GM18909 (cell line): ENCODE data around the gene DCBLD2.

Source experiments
- ATAC-seq: cut with Tn5 transposase; IDR thresholded peaks from one replicate; pipeline ENCODE4 v1.9.1; 2021; ENCODE audit warnings: mild to moderate bottlenecking; ENCODE audit not compliant: unreplicated experiment, poor library complexity

The DCBLD2 gene

DNA sequence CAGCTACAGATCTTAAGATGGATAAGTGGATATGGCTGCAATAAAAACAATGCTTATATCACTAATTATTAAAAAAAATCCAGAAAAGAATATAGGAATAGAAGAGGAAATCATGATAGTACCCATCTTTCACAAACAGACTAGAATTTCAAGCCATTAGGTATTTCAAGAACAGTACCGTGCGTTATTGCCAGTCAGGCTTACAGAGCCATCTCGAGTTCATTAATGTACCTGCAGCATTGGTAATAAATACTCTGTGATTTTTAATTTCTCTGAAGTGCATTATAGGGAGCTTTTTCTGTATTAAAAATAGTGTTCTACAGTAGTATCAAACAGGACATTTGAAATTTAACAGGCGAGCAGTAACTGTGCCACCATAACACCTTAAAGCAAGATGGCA is 102.7 kb downstream of the DCBLD2 start:
- ATAC-seq = no peak

DNA sequence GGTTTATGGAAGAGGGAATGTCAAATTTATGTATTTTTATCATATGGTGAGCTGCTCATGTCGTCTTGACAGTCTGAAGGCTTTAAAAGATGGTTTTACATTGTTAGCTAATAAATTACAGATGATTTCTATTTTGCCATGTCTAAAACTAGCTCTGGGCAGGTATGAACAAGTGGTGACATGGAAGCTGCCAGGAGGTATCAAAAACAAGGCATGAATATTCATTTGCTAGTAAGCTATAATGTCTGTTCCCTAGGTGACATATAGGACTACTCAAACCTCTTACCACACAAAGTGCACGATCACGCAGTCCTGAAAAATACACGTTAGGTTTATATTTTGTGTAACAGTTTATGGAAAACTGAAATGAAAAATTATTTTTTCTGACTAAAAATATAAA is 103.6 kb downstream of the DCBLD2 start:
- no peak for ATAC-seq

DNA sequence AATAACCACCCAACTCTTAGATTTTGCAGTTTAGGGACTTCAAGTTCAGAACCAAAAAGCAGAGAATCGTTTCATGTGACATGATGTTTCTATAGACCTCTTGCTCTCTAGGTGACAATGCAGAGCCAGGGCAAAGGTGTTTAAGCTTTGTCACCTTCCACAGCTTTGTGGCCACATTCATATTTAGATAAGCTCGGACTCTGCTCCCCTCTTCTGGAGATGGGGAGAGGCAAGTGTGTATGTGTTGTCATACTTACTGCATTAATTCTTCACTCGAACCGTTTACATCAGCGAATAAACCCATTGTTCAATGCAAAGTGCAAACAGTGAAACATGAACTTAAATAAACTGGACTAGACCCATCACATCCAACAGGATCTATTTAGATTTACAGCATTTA is 105.2 kb downstream of the DCBLD2 start:
- ATAC-seq = no peak

DNA sequence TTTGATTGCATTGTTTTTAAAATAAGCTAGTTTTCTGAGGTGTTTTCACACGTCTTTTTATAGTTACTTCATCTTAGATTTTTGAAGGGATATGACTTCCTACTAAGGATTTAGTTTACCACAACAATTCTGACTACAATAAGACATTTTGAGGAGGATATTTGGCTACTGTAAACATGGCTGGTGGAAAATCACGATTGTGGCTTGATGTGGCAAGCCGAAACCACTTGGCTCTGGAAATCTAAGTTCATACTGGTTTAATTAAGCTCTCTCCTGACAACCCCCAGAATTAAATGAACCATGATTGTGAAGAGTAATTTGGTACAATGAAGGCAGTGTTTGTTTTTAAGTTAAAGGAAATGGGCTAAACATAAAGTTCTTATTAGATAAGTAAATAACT is 107.5 kb downstream of the DCBLD2 start:
- ATAC-seq = no peak

DNA sequence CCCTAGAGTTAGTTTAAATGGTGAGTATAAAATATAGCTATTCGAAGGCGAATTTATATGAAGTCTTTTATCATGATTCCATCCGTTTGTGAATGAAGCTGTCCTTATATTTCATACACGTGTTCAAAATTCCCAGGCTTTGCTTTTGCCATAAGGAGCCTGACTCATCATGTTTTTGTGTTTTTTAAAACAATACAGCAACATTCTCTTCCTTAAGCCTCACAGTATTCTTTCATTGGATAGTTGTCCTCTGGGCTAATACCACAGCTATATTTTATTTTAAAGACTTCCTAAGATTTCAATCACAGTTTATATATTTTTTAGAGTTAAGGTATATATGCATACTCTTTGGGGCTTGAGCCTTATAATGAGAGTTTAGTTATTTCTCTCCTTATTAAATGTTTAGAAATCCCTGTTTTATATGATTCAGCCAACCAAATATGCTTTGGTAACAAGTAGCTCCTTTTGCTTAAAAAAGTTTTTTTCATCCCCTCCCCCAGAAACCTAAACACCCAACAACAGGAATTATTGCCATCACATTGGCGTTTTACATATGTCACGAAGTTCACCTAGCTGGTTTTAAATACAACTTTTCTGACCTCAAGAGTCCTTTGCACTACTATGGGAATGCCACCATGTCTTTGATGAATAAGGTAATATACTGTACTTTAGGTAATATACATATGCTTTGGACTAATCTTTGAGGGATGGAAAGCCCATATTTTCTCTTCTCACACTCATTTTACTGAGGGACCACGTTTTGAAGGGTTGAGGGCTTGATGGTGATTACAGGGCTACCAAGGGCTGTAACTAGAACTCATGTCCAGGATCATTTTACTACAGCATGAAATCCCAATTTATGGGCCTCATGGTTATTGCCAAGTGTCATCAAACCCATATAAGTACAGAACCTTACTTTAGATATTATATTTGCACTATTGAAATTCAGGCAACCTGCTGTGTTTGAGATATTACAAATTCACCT is 109.9 kb downstream of the DCBLD2 start:
- ATAC-seq = no peak

DNA sequence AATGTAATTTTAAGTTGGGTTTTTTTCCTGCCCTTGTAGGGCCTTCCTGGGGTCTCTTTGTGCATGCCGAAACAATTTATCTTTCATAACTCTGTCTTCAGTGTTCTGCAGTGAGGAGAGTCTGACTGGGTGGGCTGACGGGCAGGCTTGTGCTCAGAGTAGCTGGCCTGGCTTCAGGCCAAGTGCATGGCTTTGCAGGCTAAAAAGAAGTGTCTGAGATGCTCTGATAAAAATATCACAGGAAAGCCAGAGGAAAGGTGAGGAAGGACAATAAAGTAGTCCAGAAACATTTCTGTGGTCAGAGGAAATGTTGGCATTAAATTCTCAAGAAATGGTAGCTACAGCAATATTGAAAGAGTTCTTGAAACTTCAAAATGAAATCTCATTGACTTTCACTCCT is 112.8 kb downstream of the DCBLD2 start:
- ATAC-seq = no peak

DNA sequence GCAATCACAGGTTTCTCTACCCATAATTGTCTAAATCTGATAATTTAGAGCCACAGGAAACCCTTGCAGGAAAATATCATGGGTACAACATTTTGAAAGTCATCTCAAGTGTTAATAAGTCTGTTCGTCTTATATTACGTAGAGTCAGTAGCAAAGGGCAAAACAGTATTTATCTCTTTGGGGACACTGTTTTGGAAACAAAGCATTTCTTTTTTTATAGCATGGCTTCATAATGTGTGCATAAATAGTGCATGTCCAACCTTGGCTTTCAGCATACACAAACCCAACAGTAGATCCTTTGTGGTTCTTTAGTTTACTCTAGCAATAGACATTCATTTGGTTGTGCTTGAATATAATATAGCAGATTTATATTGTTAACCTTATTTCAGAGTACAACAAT is 114.3 kb downstream of the DCBLD2 start:
- ATAC-seq = no peak

DNA sequence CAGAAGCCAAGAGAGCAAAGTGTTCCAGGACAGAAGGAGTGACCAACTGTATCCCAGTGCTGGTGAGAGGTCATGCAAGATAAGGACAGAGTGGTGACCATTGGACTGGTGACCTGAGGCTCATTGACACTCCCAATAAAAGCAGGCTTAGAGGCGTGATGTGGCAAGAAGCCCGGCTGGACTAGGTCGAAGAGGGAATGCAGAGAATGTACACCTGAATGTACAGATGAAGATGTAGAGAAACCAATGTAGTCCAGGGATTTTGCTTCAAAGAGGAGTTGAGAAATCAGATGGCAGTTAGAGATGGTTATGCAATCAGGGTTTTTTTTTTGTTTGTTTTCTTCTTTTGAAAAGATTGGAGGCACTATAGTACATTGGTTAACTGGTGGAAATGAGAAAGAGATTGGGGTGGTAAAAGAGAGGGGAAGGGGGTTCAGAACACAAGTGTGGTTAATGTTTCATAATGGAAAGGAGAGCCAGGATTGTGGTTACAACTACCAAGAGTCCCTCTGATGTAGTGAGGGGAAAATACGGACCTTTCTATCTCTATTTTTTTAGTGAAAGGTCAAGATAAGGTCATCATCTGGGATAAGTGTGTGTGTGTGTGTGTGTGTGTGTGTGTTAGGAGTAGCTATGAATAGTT is 115.0 kb downstream of the DCBLD2 start:
- ATAC-seq = no peak

DNA sequence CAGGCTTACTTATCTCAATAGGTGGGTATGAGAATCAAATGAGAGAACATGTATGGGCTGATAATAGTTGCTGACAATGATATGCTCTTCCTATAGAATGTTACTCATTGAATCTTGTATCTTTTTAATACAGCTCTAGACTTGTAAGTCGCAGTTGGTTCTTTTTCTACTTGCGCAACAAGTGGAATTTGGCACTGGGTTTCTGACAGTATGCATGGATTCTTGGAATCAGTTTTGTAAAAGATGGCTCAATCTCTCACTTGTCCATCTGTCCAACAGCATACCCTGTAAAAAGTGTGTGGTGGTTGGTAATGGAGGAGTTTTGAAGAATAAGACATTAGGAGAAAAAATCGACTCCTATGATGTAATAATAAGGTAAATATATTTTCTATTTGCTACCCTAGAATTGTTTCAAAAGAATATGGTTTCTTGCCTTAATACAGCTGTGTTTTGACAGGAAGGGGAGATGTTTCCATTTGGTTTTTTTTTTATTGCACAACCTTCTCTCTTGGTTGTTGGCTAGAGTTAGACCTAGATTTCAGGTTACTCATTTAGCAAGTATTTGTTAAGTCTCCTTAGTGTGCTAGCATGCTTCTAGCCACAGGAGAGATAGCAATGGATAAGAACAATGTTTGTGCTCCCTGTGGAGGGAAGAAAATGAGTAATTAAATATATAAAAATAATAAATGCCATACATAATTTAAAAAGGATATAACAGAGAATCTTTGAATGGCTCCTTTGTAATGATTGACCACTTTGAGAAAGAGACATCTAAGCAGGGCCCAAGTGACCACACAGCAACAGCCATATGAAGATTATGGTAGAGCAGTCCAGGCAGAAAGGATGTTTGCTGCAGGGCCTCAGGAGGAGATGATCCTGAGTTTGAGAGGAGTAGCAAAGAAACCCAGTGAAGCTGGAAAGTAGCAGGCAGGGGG is 116.6 kb downstream of the DCBLD2 start:
- ATAC-seq = no peak

DNA sequence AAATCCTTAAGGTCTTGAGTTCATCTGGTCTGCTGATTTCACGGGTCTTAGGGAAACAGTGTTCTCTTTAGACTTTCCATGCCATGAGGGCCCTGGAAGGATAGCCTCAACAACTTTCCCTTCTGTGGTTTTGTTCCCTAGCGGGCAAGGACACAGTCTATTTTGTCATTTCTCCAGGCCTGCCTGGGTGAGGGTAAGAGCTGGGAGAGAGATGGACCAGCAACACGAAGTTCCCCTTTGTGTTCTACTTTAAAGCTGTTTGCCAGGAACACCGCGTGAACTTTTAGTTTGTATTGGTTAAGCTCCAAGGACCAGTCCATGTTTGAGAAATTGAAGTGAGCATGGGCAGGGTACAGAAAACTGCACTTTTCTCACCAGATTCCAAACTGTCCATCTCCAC is 117.5 kb downstream of the DCBLD2 start:
- no peak for ATAC-seq

DNA sequence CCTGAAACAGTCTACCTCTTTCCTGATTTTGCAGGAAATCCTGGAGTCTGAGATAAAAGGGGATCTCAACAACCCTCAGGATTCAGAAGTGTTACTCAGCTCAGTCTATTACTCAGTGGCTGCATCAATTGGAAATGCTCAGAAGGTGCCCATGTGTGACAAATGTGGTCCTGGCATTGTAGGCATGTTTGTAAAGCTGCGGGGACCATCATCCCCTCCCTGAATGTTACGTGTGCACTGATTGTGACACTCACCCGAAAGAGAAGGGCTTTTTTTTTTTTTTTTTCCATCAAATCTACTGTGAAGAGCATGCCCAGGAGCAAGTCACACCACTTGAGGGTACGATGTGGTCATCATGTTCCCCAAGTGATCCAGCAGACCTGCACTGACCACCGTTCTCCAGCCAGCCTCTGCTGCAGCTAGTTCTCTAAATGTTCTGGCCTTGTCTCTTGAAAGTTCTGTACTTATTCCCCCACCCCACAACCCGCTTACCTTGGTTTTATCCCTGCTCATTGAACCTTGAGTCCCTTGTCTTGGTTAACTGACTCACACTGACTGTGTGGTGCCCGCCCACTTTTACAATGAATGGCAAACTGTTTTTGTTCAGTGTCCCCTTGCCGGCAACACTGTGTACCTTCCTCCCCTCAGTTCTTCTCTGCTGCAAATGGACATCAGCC is 118.5 kb downstream of the DCBLD2 start:
- ATAC-seq = no peak

DNA sequence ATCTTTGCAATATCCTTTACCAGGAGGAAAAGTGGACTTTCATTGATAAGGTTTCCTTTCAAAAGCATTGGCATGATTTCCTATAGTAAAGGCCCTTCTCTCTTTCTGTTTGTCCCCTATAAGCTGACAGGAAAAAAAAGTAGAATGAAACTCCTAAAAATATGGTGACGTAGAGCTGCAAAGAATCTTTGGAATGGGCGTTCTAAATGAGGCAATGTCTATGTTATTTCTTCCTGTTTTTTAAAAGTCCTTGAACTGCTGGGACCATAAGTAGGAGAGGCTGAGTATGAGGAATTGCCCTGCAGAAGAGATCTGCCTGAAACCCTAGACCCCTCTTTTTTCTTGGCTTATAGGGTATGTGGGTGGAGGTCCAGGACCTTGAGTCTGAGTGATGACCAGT is 121.2 kb downstream of the DCBLD2 start:
- no peak for ATAC-seq

DNA sequence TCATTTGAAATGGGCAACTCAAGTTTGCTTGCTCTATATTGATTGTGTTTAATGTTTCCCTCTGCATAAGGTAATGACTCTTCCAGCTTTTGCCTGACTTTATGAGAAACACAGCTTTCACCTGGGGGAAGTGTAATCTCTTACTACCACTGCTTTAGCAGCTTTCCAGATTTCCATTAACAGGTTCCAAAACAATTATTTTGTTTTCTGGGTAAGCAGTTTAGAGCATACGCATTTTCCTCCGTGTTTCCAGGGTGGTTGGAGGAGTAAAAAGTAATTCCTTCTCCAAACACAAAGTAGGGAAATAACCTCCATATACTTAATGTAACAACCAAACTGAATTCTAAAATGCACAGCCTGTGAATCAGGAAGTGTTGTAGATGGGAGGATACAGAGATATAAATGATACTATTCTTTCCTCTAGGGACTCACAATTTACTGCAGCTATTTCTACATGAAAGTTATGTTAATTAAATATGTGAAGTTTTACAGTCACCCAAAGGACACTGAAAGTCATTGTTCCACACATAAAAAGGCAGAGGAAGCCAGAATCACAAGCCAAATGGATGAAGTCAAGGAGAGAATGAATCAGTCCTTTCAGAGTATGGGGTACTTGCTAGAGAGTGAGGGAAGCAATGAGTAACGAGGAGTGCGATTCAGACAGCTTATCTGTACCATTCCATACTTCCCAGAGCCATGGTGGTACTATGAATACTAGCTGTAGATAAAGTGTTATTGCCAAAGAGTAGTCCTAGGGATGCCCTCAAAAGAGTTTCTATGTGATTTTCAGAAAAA is 121.8 kb downstream of the DCBLD2 start:
- no peak for ATAC-seq

DNA sequence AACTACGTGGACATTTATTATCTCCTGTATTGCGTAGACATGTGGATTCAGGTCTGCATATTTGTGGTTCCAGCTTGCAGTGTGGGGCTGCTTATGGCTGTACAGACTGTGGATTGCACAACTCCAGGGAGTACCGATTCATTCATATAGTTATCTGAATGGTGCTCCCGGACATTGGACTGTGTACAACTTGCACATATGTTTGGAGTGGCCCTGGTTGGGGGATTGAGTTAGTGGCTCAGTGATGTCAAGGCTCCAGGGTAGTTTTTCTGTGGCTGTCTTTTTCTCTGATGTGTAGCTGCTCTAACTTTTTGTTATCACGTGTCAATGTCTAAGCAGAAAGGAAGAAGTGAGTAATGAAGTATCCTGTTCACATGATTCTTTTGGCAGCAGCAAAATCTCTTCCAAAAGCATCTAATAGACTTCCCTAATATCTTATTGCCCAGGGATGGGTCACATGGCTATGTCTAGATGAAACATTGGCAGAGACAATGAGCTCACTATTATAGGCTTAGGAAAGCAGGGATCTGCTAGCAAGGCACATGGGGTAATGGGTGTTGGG is 122.6 kb downstream of the DCBLD2 start:
- ATAC-seq = no peak

DNA sequence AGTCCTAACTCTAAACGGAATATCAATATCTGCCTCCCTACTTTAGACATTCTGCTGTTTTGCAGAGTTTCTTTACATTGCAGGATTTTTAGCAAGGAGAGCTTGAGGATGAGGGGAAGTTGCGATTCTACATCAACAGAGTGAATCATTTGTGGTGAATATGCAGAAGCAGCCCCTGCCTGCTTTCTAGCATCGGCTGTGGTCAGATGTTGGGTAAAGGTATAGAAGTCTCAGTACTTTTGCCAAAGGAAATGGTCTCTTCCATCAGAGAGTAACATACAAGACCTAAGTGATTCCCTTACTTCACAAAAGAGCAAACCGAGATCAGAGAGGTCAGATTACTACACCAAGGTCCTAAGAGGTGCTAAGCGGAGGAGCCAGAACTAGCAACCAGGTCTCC is 123.1 kb downstream of the DCBLD2 start:
- no peak for ATAC-seq

DNA sequence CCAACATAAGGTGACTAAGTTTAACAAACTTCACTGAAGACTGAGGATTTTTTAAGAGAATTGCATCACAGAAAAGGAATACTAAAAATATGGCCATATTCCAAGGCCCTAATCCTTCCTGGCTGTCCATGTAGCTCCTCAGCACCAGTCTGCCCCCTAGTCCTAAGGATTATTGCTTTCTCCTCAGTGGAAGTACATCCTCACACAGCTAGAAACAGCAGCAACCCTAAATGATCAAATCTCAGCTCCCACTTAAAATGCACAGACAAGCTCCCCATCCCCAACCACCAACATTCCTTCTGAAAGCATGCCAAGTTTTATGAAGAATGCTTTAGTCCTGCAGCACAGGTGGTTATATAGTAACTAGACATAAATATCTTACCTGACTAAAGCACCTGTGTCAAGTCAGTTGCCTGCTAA is 123.7 kb downstream of the DCBLD2 start:
- no peak for ATAC-seq

DNA sequence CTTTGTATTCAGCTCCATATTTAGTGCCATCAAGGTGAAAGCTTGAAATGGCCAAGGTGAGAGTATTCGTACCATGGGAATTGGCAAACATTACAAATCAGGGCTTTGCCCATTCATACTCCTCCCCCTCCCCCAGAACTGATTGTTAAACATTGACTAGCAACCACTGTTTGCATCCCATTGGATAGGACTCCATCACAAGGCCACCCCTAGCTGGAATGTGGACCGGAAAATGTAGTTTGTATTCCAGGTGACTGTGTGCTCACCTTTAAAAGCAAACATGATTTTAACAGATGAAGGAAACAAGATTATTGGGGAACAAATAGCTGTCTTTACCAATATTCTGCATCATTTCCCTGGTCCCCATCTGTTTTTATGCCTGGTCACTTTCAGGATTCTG is 124.2 kb downstream of the DCBLD2 start:
- ATAC-seq = no peak

DNA sequence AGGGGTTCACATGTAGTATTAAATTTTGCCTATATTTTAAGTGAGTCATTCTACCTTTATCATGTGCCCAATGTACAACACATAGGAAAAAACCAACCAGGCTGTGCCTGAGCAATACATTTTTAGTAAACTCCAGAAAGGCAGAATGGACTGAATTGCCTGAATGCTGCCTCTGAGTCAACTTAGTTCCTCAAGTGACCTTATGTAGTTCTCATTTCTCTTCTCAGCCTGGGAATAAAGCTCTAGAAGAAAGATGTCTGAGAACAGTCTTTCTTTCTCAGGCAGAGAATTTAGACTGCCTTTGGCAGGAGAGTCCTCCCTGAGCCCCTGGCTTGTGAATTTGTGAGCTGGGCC is 125.4 kb downstream of the DCBLD2 start:
- ATAC-seq = no peak

DNA sequence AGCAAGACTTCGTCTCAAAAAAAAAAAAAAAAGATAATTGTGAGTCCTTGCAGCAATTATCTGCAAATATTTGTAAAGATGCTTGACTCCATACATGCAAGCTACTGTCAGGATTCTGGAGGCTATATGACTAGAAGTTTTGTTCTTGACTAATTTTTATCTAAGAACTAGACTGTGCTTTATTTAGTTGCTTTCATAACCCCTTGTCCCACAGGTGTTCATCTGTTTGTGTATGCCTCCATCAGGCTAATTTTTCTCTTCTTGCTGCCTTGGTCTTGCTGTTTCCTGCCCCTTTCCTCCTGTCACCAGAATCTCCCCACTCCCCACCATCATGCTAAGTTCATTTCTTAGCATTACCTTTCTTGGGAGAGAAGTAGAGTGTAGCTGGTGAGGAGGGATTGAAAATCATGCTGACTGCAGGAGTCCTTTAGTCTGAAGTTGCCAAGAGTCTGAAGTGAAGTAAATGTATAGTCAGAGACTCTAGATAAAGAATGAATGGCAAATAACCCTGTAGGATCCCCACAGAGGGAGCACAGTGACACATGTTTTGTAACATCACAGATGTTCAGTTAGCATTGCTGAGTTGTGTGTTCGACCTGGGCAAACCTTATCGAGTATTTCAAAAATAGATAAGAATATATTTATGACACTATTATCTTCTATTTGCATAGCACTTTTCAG is 125.9 kb downstream of the DCBLD2 start:
- no peak for ATAC-seq
